Measurements from ENCODE around the gene SDK1. TPM values are rescaled to one million over a fixed set of nuclear protein-coding genes. Genes with fewer than 3 reads are reported as not detected.

Gene SDK1
- total and polyA plus RNA-seq, 2 donors (not counting 3 experiments of a cell fraction or from before 2014, with no cell fraction given): 1.6 to 3.9 TPM

DNA sequence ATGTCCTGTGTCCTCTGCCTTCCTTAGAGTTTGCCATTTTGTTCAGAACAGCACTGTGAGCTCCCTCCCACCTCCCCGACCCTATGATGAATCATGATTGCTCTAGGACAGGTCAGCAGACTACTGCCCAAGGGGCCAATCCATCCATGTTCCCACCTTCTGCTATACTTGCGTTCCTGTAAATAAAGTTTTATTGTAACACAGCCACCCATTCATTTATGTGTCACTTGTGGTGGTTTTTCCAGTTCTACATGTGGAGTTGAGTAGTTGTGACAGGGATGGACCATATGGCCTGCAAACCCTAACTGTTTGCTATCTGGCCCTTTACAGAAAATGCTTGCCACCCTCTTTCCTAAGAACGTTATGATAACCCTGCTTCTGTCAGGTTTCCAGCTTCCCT is 387.8 kb downstream of the SDK1 start:
- dilution Hi-C loops (cut with MboI; ENCODE audit: extremely low pct_ligation_motif_present, low sequenced_read_pairs) (no loop called here), intact Hi-C loops (cut with micrococcal nuclease) (no loop called here)
- Histone ChIP-seq H3K36me3 (ENCODE audit: control insufficient read depth in 2 of 2, extremely low read depth in 1 of 2, insufficient read depth in 2 of 2, low read length in 2 of 2) (no peaks in the 10 kb centered on the region), H3K9me3 (replicated peaks; ENCODE audit: control insufficient read depth, insufficient read depth, low read length) (no peaks in the 10 kb centered on the region), H4K20me1 (replicated peaks; ENCODE audit: control insufficient read depth, extremely low read depth, insufficient read depth, low read length) (no peaks in the 10 kb centered on the region), H3K27me3 (ENCODE audit: control insufficient read depth in 2 of 2, insufficient read depth in 2 of 2, low read length in 2 of 2) (no peaks in the 10 kb centered on the region), H3K79me2 (ENCODE audit: control insufficient read depth, insufficient read depth, low read length) (no peaks in the 10 kb centered on the region), H2AFZ (ENCODE audit: low read depth, low read length) (no peak overlapping the region), H3K9ac (replicated peaks; ENCODE audit: extremely low read depth, insufficient read depth, low read length) (no peak overlapping the region), H3K4me1 (ENCODE audit: control insufficient read depth, extremely low read depth, insufficient read depth, low read length) (no peaks in the 10 kb centered on the region), H3K9me1 (replicated peaks; ENCODE audit: control insufficient read depth, extremely low read depth, insufficient read depth, low read length) (no peaks in the 10 kb centered on the region), H3K4me2 (ENCODE audit: insufficient read depth, low read length) (no peak overlapping the region), H3K4me3 (replicated peaks in 1 of 3; ENCODE audit: insufficient read depth in 1 of 3, low read depth in 1 of 3, low read length in 3 of 3) (no peak overlapping the region), H3K27ac (ENCODE audit: insufficient read depth, low read depth, low read length) (no peak overlapping the region)
- ChIA-PET POLR2A (no interaction called here), CTCF (no interaction called here)
- no peak for TF ChIP-seq EZH2 (IDR thresholded peaks at IDR 0.05; ENCODE audit: borderline replicate concordance, low read depth, low read length, severe bottlenecking)
- DNase-seq (ENCODE audit: low read depth, low spot score): no peak
- FAIRE-seq: no peak
- BruUV-seq (replicated peaks): no TSS peak

DNA sequence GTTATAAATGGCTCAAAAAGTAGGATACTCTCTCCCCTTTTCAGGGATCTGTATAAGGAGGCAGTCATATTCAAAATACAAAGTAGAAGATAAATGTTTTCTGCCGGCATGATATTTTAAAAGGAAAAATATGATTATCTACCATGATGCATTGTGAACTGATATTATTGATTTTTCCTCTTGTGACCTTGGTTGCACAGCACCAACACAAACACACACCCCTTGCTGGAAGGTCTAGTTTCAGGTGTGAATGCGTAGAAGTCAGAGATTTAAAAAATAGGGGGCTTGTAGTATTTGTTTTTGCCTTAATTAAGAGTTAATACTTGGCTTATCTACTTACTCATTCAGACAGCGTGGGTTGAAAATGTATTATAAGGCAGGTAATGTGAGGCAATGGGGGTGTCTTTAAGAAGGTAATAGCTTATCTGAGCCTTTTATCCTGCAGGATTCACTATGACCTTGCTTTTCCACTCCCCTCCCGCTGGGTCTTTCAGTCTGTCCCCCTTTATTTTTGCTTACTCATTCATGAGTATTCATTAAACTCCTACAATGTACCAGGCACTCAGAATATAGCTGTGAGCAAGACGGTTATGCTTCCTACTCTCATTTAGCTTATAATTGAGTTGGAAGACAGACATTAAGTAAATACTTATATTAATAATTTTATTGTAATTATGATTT is 390.6 kb downstream of the SDK1 start:
- CTCF ChIA-PET: no interaction called here
- no peaks in the 10 kb centered on the region for H3K9me1 ChIP-seq (replicated peaks; ENCODE audit: control insufficient read depth, extremely low read depth, insufficient read depth, low read length)

More for the DNA sequence above, 390.6 kb downstream of the SDK1 start:
- Histone ChIP-seq H3K36me3 (ENCODE audit: control insufficient read depth in 2 of 2, extremely low read depth in 1 of 2, insufficient read depth in 2 of 2, low read length in 2 of 2) (no peaks in the 10 kb centered on the region), H3K9me3 (replicated peaks; ENCODE audit: control insufficient read depth, insufficient read depth, low read length) (no peaks in the 10 kb centered on the region), H3K27me3 (ENCODE audit: control insufficient read depth in 2 of 2, insufficient read depth in 2 of 2, low read length in 2 of 2) (no peaks in the 10 kb centered on the region), H2AFZ (ENCODE audit: low read depth, low read length) (no peak overlapping the region), H3K4me3 (replicated peaks in 1 of 3; ENCODE audit: insufficient read depth in 1 of 3, low read depth in 1 of 3, low read length in 3 of 3) (no peak overlapping the region), H3K79me2 (ENCODE audit: control insufficient read depth, insufficient read depth, low read length) (no peaks in the 10 kb centered on the region), H3K9ac (replicated peaks; ENCODE audit: extremely low read depth, insufficient read depth, low read length) (no peak overlapping the region), H4K20me1 (replicated peaks; ENCODE audit: control insufficient read depth, extremely low read depth, insufficient read depth, low read length) (no peaks in the 10 kb centered on the region), H3K27ac (ENCODE audit: insufficient read depth, low read depth, low read length) (no peak overlapping the region), H3K4me2 (ENCODE audit: insufficient read depth, low read length) (no peak overlapping the region), H3K4me1 (ENCODE audit: control insufficient read depth, extremely low read depth, insufficient read depth, low read length) (no peaks in the 10 kb centered on the region)
- dilution Hi-C loops (cut with MboI; ENCODE audit: extremely low pct_ligation_motif_present, low sequenced_read_pairs) (no loop called here), intact Hi-C loops (cut with micrococcal nuclease) (no loop called here)
- no TSS peak for BruUV-seq (replicated peaks)
- POLR2A ChIA-PET: no interaction called here
- DNase-seq (ENCODE audit: low read depth, low spot score) (no peak), FAIRE-seq (no peak)
- TF ChIP-seq POLR2A (IDR thresholded peaks at IDR 0.05; ENCODE audit: low read depth, low read length) (no peak), MYC (IDR thresholded peaks at IDR 0.05; ENCODE audit: low read depth, low read length) (no peak), JUN (IDR thresholded peaks at IDR 0.05; ENCODE audit: borderline replicate concordance, insufficient read depth, insufficient read length, low read depth) (no peak), EZH2 (IDR thresholded peaks at IDR 0.05; ENCODE audit: borderline replicate concordance, low read depth, low read length, severe bottlenecking) (no peak), POLR2AphosphoS5 (IDR thresholded peaks at IDR 0.05; ENCODE audit: insufficient read depth, low read depth, low read length) (no peak), GATA2 (IDR thresholded peaks at IDR 0.05; ENCODE audit: insufficient read depth, insufficient read length, low read depth, low read length) (no peak), FOS (IDR thresholded peaks at IDR 0.05; ENCODE audit: borderline replicate concordance, insufficient read depth, low read length) (no peak)
- TF ChIP-seq, protein P1, sequence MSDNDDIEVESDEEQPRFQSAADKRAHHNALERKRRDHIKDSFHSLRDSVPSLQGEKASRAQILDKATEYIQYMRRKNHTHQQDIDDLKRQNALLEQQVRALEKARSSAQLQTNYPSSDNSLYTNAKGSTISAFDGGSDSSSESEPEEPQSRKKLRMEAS (IDR thresholded peaks at IDR 0.05; ENCODE audit: insufficient read depth, insufficient read length): no peak
- TF ChIP-seq, protein P2, sequence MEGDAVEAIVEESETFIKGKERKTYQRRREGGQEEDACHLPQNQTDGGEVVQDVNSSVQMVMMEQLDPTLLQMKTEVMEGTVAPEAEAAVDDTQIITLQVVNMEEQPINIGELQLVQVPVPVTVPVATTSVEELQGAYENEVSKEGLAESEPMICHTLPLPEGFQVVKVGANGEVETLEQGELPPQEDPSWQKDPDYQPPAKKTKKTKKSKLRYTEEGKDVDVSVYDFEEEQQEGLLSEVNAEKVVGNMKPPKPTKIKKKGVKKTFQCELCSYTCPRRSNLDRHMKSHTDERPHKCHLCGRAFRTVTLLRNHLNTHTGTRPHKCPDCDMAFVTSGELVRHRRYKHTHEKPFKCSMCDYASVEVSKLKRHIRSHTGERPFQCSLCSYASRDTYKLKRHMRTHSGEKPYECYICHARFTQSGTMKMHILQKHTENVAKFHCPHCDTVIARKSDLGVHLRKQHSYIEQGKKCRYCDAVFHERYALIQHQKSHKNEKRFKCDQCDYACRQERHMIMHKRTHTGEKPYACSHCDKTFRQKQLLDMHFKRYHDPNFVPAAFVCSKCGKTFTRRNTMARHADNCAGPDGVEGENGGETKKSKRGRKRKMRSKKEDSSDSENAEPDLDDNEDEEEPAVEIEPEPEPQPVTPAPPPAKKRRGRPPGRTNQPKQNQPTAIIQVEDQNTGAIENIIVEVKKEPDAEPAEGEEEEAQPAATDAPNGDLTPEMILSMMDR (IDR thresholded peaks at IDR 0.05; ENCODE audit: extremely low read depth in 1 of 2, insufficient read depth in 1 of 2, low read depth in 1 of 2, low read length in 2 of 2): no peak

All from endothelial cell of umbilical vein (primary cell).